Measurements from ENCODE around the gene IGFBP4. TPM values are rescaled to one million over a fixed set of nuclear protein-coding genes. Genes with fewer than 3 reads are reported as not detected.

IGFBP4 gene
- total and polyA plus RNA-seq, 2 of the 13 experiments (the other 11 are each of a cell fraction or from before 2014, with no cell fraction given): 4.1 to 49.0 TPM

GRCh38 chr17:40447806-40448205 is 4.6 kb downstream of the IGFBP4 start (continued):
- TF ChIP-seq ZNF609 (CRISPR knock-in tag; IDR thresholded peaks at IDR 0.05; ENCODE audit: borderline replicate concordance): 0 out of 2 replicates have a peak, but pooled peaks have one; percentile 5
- no peak for TF ChIP-seq ZNF550 (CRISPR knock-in tag; IDR thresholded peaks at IDR 0.05; ENCODE audit: borderline replicate concordance)
- TF ChIP-seq ZFX (CRISPR knock-in tag; IDR thresholded peaks at IDR 0.05; ENCODE audit: low read depth): no peak
- TF ChIP-seq PTBP1 (IDR thresholded peaks at IDR 0.05; ENCODE audit: low read depth, low read length, poor library complexity, severe bottlenecking): no peak
- TF ChIP-seq, protein P1, sequence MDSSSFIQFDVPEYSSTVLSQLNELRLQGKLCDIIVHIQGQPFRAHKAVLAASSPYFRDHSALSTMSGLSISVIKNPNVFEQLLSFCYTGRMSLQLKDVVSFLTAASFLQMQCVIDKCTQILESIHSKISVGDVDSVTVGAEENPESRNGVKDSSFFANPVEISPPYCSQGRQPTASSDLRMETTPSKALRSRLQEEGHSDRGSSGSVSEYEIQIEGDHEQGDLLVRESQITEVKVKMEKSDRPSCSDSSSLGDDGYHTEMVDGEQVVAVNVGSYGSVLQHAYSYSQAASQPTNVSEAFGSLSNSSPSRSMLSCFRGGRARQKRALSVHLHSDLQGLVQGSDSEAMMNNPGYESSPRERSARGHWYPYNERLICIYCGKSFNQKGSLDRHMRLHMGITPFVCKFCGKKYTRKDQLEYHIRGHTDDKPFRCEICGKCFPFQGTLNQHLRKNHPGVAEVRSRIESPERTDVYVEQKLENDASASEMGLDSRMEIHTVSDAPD (CRISPR knock-in tag; IDR thresholded peaks at IDR 0.05): no peak
- TF ChIP-seq TERF1 (CRISPR knock-in tag; IDR thresholded peaks at IDR 0.05): no peak
- 0 out of 2 replicates have a peak, but pooled peaks have one; percentile 12 for TF ChIP-seq NFKB2 (CRISPR knock-in tag; IDR thresholded peaks at IDR 0.05; ENCODE audit: borderline replicate concordance)
- no peak for TF ChIP-seq DNMT3B (CRISPR knock-in tag; conservative IDR thresholded peaks at IDR 0.05)
- TF ChIP-seq RBM39 (IDR thresholded peaks at IDR 0.05; ENCODE audit: low read depth, low read length, poor library complexity, severe bottlenecking): no peak
- no peak for TF ChIP-seq ZBTB33 (CRISPR knock-in tag; IDR thresholded peaks at IDR 0.05)
- no peak for TF ChIP-seq ZKSCAN1 (IDR thresholded peaks at IDR 0.05; ENCODE audit: low read length)

All from HepG2 (cell line).